Activated CD4-positive, alpha-beta T cell treated with anti-CD3 and anti-CD28 coated beads, Interleukin-2, Interleukin-6, amounts not matched to agents 100 ng/mL and 50 ng/mL, durations not matched to agents 16 hours and 8 hours (primary cell): ENCODE results near the gene CCDC88B.
A peak's percentile ranks its signal among the peaks of the same experiment; 100 is the strongest.
"Not testable (repeated sequence)": the region's sequence is repeated elsewhere in the genome, so short reads cannot be mapped to it uniquely, and the experiment has no call there.

Experiments
- DNase-seq: peaks from one replicate; pipeline ENCODE4 v3.0.0-alpha.2; 2020

CCDC88B gene

DNA sequence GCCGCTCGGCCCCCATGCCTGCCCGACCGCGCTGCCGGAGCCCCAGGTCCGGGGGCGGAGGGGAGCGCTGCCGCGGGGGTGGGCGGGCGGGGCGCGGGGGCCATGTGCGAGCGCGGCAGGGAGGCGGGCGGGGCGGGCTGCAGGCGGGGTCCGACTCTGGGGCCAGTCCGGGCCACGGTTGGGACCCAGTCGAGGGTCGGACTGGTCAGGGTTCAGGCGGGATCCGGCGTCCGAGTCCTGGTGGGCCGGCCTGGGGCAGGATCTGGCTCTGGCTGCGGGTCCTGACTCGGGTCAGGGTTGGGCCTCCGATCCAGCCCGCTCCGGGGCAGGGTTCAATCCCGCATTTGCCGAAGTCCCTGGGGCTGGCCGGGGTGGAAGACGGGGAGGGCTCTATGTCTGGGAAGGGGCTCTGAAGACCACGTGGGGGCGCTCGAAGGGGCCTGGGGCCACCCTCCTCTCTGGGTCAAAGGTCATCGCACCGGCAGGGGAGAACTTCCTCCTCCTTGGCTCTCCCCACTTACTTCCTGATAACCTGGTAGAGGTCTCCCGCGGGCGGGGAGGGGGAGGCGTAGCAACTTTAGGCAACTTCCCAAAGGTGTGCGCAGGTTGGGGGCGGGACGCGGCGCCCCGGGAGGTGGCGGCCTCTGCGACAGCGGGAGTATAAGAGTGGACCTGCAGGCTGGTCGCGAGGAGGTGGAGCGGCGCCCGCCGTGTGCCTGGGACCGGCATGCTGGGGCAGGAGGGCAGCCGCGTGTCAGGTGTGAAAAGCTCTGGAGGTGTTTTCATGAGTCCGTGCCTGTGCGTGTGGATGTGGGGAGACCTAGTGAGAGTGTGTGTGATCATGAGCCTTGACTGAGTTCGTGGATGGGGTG, 34.1 kb upstream of the CCDC88B start:
- DNase-seq: peak; percentile 88

DNA sequence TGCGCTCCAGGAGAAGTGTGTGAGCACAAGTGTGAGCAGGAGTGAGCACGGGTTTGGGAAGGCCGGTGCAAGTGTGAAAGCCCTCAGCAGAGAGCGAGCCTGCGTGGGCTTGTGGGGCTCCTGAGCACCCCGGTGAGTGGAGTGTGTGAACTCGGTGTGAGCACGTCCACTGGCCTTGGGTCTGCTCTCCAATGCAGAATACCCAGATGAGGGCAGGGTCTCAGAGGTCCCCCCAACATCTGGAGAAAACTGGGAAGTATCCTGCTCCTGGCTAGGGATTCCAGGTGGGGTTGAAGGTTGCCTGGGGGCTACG, 33.5 kb upstream of the CCDC88B start:
- no peak for DNase-seq

DNA sequence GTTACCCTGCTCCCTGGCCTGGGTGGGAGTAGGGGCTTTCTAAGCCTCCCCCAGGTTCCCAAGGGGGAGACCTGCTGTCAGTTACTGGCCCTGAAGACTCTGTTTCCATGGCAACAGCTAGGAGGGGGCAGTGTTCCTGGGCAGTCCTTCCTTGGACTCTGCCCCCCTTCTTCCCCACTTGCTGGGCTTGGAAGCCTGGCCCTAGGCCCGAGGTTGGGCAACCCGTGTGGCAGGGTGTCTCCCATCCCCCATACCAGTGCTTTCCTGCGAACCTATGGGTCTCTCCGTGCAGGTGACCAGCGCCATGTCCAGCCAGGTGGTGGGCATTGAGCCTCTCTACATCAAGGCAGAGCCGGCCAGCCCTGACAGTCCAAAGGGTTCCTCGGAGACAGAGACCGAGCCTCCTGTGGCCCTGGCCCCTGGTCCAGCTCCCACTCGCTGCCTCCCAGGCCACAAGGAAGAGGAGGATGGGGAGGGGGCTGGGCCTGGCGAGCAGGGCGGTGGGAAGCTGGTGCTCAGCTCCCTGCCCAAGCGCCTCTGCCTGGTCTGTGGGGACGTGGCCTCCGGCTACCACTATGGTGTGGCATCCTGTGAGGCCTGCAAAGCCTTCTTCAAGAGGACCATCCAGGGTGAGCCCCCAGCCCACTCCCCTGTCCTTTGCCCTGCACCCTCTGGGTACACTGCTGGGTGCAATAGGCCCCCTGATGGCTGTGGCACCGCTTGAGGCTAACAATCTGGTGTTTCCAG, 33.0 kb upstream of the CCDC88B start:
- DNase-seq: no peak

DNA sequence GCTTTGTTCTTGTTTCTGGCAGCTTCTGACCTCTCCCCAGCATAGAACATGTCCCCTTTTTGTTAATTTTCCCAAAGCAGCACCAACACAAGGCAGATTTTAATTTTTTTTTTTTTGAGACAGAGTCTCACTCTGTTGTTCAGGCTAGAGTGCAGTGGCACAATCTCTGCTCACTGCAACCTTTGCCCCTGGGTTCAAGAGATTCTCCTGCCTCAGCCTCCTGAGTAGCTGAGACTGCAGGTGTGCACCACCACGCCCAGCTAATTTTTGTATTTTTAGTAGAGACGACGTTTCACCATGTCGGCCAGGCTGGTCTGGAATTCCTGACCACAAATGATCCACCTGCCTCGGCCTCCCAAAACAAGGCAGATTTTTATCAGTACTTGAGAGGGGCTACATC, 32.2 kb upstream of the CCDC88B start:
- not testable (repeated sequence) for DNase-seq

DNA sequence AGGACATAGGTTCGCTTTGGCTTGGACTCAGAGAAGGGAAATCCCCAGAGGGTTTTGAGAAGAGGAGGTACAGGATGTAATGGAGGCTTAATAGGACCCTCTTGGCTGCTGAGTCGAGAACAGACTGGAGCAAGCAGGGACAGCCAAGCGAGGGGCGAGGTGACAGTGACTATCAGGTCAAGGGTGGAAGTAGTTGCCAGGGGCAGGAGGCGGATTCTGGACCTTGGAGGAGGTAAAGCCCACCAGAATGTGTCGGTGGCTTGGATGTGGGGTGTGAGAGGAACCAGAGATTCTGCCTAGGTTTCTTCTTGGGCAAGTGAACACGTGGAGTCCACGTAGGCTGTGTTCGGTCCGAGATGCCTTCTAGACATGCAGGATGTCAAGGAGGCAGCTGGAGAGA, 27.1 kb upstream of the CCDC88B start:
- DNase-seq: no peak

DNA sequence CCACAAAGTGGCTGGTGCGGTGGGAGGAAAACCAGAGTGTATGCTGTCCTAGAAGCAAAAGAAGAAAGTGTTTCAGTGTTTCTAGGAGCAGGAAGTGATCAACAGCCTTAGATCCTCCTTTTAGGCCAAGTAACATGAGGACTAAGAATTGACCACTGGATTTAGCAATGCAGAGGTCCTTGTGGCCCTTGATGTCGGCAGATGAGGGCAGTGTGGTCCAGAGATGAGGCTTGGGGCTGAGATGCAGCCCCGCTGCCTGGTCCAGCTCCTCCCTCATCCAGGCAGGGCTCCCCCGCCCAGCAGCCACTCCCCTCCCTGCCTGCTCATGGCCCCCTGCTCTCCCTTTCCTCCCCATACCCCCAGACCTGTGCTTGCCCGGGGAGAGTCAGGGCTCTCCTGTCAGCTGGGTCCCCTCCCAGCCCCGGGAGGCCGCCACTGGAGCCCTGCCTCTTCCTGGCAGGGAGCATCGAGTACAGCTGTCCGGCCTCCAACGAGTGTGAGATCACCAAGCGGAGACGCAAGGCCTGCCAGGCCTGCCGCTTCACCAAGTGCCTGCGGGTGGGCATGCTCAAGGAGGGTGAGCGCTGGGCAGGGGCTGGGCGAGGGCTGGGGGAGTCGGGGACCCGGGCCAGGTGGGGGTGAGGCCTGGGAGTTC, 26.4 kb upstream of the CCDC88B start:
- no peak for DNase-seq

DNA sequence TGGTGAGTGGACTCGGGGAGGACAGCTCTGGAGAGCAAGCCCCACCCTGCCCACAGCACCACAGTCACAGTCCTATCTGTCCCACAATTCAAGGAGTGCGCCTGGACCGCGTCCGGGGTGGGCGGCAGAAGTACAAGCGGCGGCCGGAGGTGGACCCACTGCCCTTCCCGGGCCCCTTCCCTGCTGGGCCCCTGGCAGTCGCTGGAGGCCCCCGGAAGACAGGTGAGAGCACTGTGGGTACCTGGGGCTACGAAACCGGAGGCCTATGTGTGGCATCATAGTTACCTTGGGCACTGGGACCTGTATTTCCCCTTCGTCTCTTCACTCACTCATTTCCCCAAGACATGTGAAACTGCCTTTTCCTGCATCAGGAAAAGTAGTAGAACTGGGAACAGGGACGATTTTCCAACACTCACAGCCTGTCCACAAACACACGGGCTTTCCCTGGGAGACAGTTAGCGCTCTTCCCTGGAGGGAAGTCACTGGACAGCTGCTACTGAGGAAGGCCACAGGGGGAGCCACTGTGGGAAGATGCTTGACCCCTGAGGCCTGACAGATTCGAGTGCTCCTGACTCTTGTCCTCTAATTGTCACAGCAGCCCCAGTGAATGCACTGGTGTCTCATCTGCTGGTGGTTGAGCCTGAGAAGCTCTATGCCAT, 25.7 kb upstream of the CCDC88B start:
- DNase-seq: no peak

DNA sequence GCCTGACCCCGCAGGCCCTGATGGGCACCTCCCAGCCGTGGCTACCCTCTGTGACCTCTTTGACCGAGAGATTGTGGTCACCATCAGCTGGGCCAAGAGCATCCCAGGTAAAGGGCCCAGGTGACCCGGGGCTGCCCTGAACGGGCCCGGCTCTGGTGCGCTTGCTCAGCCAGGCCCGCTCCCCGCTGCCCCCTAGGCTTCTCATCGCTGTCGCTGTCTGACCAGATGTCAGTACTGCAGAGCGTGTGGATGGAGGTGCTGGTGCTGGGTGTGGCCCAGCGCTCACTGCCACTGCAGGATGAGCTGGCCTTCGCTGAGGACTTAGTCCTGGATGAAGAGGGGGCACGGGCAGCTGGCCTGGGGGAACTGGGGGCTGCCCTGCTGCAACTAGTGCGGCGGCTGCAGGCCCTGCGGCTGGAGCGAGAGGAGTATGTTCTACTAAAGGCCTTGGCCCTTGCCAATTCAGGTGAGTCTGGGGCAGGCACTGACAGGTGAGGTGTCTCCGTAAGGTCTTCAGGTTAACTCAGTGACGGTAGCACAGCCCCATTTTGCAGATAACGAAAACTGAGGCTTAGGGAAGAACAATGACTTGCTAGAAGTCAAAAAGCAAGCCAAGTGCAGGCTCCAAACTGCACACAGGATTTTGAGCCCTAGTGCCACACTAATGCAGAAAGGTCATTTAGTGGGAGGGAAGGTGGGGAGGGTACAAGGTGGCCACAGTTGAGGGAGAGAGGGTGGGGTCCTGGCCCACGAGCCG, 25.0 kb upstream of the CCDC88B start:
- DNase-seq: no peak

DNA sequence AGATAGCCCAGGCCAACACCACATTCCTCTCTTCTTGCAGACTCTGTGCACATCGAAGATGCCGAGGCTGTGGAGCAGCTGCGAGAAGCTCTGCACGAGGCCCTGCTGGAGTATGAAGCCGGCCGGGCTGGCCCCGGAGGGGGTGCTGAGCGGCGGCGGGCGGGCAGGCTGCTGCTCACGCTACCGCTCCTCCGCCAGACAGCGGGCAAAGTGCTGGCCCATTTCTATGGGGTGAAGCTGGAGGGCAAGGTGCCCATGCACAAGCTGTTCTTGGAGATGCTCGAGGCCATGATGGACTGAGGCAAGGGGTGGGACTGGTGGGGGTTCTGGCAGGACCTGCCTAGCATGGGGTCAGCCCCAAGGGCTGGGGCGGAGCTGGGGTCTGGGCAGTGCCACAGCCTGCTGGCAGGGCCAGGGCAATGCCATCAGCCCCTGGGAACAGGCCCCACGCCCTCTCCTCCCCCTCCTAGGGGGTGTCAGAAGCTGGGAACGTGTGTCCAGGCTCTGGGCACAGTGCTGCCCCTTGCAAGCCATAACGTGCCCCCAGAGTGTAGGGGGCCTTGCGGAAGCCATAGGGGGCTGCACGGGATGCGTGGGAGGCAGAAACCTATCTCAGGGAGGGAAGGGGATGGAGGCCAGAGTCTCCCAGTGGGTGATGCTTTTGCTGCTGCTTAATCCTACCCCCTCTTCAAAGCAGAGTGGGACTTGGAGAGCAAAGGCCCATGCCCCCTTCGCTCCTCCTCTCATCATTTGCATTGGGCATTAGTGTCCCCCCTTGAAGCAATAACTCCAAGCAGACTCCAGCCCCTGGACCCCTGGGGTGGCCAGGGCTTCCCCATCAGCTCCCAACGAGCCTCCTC, 24.1 kb upstream of the CCDC88B start:
- not testable (repeated sequence) for DNase-seq

DNA sequence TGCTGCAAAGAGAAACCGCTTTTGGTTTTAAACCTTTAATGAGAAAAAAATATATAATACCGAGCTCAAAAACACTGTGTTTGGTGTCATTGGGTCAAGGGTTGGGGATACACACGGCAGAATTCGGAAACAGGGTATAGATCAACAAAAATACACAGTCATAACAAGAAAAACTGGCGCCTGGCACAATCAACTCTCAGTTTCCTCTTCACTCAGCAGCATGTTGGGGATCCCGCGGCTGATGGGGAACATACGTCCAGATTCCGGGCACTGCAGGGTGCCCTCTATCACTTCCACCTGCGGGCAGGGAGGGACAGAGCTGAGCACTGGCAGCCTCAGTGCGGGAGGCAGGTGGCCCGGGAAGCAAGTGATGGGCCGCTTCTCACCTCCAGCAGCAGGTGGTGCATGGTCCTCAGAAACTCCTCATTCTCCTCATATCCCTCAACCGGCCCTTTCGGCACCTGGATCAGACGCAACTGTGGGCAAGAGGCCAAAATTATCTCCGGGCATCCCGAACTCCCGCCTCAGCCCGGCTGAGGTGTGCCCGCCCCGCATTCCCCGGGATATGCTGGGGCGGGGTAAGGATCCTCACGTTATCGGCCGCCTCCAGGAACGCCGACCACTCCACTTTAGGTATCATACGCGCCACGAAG, 23.2 kb upstream of the CCDC88B start:
- peak; percentile 78 for DNase-seq

DNA sequence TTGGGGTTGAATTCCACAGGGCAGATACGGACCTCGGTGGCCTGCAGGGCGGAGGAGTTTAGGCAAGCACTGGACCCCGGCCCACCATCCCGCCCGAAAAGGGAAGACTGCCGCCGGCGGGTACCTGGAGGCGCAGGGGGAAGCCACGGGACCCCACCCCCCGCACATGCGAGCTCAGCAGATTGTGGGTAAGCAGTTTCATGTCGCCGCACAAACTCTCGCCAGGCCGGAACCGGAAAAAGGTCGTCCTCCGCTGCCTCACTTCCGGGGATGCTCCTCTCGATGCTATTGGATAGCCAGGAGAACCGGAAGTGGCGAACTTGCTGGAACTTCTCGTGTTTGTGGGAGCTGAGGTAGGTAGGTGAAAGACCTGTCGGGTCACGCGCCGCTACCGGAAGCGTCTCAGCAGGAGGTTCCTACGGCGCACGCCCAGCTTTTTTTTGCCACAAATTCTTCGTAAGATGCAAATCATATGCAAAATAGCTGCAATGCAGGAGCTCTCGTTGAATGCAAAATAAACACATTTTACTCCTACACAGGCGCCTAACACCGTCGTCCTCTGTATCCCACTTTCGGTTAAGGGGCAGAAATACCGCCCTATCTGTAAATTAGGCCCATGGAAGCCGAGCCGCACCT, 22.6 kb upstream of the CCDC88B start, which contains the start of gene TRMT112:
Gene TRMT112, minus strand, starts transcription at position 235 of the 636 bp plus-strand sequence. Its CDS starts 33 bp downstream, at position 202.
- peak; percentile 99 for DNase-seq

DNA sequence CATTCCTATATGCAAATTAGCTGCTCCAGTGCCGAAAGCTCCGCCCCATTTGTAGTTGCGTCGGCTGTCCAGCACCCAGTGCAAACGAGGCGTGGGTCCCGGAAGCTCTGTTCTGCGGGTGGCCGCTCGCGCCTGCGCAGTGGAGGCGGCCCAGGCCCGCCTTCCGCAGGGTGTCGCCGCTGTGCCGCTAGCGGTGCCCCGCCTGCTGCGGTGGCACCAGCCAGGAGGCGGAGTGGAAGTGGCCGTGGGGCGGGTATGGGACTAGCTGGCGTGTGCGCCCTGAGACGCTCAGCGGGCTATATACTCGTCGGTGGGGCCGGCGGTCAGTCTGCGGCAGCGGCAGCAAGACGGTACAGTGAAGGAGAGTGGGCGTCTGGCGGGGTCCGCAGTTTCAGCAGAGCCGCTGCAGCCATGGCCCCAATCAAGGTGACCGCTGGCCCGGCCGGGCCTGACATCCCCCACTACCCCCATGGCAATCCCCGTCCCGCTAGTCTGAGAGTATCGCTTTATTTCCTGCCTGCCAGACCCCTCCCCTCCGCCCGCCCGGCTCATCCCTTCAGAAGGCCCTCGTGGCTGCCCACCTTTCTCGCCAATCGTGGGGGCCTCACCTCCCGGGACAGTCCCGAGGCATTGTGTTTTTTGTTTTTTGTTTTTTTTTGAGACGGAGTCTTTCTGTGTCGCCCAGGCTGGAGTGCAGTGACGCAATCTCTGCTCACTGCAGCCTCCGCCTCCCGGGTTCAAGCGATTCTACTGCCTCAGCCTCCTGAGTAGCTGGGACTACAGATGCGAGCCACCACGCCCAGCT, 21.8 kb upstream of the CCDC88B start, which contains the start of gene PRDX5:
Gene PRDX5, plus strand, starts transcription at position 161 of the 805 bp plus-strand sequence. Its CDS starts 95 bp downstream, at position 256.
- peak; percentile 98 for DNase-seq

DNA sequence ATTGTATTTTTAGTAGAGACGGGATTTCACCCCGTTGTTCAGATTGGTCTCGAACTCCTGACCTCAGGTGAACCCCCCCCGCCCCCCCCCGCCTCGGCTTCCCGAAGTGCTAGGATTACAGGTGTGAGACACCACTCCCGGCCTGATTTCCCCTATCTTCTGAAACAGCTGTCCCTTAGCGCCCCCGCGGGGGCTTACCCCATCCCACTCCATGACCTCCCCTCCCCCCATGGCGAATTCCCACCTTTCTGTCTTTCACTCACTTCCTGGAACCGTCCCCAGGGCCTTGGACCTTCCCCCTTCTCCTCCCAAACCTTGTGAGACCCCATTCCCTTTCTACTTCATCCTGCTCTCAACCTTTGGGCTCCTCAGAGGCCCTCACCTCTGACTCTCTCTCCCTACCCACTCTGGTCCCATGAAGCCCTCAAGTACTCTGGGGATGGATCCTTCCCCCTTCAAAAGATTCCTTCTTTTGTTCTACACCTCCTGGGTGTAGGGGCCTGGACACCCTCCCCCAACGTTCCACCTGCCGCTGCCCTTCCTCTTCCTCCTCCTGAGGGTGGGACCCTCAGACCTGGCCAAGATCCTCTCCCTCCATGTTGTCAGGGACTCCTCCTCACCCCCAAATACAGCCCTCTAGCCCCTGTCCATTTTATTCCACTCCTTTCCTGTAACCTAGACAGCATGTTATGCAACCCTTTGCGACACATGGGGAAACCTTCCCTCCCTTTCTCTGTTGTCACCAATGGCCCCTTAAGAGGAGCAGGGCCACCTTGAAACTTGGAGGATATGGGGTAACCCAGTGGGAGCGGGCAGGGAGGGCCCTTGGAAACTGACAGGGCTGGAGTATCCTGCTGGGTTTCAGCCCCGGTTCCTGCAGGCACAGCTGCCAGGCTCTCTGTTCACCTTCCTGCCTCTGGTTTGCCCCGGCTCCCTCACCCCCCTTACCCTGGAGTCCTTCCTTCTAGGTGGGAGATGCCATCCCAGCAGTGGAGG, 20.9 kb upstream of the CCDC88B start:
- no peak for DNase-seq

DNA sequence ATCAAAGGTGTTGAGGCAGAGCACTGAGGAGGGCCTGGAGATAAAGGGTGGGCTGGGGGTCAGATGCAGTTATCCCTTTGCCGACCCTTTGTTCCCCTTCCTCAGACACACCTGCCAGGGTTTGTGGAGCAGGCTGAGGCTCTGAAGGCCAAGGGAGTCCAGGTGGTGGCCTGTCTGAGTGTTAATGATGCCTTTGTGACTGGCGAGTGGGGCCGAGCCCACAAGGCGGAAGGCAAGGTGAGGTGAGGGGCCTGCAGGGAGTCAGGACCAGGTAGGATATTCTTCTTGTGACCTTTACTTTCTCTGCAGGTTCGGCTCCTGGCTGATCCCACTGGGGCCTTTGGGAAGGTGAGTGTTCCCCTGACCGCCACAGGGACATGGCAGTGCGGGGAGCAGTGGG, 19.4 kb upstream of the CCDC88B start:
- no peak for DNase-seq

DNA sequence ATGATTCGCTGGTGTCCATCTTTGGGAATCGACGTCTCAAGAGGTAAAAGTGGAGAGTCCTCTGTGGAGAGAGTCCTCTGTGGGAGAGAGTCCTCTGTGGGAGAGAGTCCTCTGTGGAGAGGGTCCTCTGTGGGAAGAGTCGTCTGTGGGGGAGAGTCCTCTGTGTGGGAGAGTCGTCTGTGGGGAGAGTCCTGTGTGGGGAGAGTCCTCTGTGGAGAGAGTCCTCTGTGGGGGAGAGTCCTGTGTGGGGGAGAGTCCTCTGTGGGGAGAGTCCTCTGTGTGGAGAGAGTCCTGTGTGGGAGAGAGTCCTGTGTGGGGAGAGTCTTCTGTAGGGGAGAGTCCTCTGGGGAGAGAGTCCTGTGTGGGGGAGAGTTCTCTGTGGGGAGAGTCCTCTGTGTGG, 19.0 kb upstream of the CCDC88B start:
- no peak for DNase-seq

DNA sequence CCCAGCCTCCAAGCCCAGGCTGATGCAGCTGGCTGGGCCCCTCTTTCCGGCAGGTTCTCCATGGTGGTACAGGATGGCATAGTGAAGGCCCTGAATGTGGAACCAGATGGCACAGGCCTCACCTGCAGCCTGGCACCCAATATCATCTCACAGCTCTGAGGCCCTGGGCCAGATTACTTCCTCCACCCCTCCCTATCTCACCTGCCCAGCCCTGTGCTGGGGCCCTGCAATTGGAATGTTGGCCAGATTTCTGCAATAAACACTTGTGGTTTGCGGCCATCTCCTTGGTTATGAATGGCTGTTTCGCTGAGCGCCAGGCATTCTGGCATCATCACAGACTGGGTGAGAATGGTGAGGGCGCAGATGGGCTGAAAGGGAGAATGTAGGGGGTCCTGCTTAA, 18.5 kb upstream of the CCDC88B start:
- DNase-seq: no peak

DNA sequence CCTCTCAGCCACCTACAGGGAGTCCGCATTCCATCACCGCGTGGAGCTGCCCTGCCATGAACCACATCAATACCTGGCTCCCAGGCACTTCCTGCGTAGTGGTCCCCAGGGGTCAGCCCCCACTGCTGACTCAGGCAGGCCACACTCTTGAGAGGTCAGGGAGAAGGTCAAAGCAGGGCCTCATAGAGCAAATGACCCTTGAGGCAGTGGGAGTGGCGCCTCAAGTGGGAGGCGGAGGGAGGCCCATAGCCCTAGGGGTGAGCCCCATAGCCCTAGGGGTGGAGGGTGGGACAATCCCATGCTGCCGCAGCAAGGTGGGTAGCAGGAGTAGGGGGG, 17.1 kb upstream of the CCDC88B start:
- no peak for DNase-seq

DNA sequence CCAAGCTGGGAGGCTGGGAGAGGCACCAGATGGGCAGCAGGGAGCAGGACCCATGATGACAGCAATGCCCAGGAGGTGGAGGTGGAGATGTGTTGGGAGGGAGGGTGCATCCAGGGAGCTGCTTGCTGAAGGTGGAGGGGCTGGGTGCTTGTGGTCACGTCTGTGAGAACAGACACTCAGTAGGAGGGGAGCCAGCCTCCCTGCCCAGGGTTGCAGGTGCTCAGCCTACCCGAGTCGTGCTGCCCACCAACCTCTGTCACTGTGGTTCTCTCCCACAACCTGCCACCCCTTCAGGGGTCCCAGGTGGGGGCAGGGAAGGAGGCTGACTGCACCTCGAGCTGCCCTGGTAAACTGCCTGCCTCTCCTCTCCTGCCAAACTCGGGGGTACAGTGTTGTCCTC, 16.6 kb upstream of the CCDC88B start:
- DNase-seq: no peak
